Camera-type eye (tissue), 1 donor: Measurements from ENCODE around the gene STK17B. TPM values are rescaled to one million over a fixed set of nuclear protein-coding genes. Genes with fewer than 3 reads are reported as not detected.

Experiments used
- total RNA-seq: library from RNA; depleted of rRNA; stranded (reverse); fragments of >200 nt; gene quantifications from one replicate; pipeline ENCODE4 v1.2.3, GENCODE V29; 2014

STK17B gene
- total RNA-seq, result 17.9 TPM

GRCh38 chr2:196171248-196171871, at the start of gene STK17B:
TSS of gene STK17B (minus strand) at chr2:196171578. CDS start at chr2:196163383, 8,195 bp downstream.

Other genes with a start within 250 kb of the STK17B start
- gene DNAH7, start 102.7 kb downstream of the STK17B start, total RNA-seq, result 6.1 TPM